Ishikawa (cell line): ENCODE results near the gene NPTN.

Source experiments
- CEBPB ChIP-seq: IDR thresholded peaks from 2 replicates; pipeline ENCODE4 v1.6.1; 2012
- EGR1 ChIP-seq: IDR thresholded peaks from 2 replicates; pipeline ENCODE4 v1.6.1; 2012
- EP300 ChIP-seq: IDR thresholded peaks from 2 replicates; pipeline ENCODE4 v1.6.1; 2012; ENCODE audit warnings: borderline replicate concordance
- FOXM1 ChIP-seq: IDR thresholded peaks from 2 replicates; pipeline ENCODE4 v1.6.1; 2012; ENCODE audit warnings: low read depth, borderline replicate concordance
- TAF1 ChIP-seq: IDR thresholded peaks from 2 replicates; pipeline ENCODE4 v1.6.1; 2012; ENCODE audit warnings: low read depth, mild to moderate bottlenecking
- TCF12 ChIP-seq: IDR thresholded peaks from 2 replicates; pipeline ENCODE4 v1.6.1; 2012; ENCODE audit warnings: low read depth
- TF ChIP-seq, protein P1 (sequence below): IDR thresholded peaks from 2 replicates; pipeline ENCODE4 v1.6.1; 2012; ENCODE audit warnings: low read depth, mild to moderate bottlenecking
- TF ChIP-seq, protein P2 (sequence below): IDR thresholded peaks from 2 replicates; pipeline ENCODE4 v1.6.1; 2012

DNA sequence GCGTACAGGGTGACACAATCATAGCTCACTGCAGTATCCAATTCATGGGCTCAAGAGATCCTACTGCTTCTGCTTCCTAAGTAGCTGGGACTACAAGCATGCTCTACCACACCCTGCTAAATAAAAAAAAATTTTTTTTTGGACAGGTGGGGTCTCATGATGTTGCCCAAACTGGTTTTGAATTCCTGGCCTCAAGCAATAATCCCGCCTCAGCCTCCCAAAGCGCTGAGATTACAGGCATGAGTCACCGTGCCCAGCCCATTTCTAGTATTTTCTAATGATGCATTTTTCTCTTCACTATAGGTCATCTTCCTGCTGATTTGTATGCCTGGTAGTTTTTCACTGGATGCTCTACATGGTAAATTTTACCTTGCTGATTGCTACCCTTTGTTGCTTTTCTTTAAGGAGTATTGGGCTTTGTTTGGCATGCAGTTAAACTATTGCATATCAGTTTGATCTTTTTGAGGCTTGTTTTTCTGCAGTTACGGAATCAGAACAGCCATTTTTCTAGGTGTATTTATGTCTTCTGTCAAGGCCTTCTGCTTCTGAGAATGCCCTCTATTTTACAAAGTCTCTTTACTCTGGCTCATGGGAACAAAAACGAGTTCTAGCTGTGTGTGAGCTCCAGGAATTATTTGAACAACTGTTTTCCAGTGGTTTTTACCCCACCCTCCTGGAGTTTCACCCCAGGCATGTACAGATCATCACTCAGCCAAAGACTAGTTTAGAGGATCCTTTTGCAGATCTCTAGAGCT, 14.2 kb upstream of the NPTN start:
- TF ChIP-seq EP300 (no peak), TAF1 (no peak), CEBPB (no peak), FOXM1 (no peak), TCF12 (no peak), EGR1 (no peak)
- TF ChIP-seq, protein P1, sequence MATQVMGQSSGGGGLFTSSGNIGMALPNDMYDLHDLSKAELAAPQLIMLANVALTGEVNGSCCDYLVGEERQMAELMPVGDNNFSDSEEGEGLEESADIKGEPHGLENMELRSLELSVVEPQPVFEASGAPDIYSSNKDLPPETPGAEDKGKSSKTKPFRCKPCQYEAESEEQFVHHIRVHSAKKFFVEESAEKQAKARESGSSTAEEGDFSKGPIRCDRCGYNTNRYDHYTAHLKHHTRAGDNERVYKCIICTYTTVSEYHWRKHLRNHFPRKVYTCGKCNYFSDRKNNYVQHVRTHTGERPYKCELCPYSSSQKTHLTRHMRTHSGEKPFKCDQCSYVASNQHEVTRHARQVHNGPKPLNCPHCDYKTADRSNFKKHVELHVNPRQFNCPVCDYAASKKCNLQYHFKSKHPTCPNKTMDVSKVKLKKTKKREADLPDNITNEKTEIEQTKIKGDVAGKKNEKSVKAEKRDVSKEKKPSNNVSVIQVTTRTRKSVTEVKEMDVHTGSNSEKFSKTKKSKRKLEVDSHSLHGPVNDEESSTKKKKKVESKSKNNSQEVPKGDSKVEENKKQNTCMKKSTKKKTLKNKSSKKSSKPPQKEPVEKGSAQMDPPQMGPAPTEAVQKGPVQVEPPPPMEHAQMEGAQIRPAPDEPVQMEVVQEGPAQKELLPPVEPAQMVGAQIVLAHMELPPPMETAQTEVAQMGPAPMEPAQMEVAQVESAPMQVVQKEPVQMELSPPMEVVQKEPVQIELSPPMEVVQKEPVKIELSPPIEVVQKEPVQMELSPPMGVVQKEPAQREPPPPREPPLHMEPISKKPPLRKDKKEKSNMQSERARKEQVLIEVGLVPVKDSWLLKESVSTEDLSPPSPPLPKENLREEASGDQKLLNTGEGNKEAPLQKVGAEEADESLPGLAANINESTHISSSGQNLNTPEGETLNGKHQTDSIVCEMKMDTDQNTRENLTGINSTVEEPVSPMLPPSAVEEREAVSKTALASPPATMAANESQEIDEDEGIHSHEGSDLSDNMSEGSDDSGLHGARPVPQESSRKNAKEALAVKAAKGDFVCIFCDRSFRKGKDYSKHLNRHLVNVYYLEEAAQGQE, result no peak
- TF ChIP-seq, protein P2, sequence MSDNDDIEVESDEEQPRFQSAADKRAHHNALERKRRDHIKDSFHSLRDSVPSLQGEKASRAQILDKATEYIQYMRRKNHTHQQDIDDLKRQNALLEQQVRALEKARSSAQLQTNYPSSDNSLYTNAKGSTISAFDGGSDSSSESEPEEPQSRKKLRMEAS, result no peak
